H1 (cell line): ENCODE results near the gene PTH1R. TPM values are rescaled to one million over a fixed set of nuclear protein-coding genes. Genes with fewer than 3 reads are reported as not detected.

Source experiments
- CTCF ChIA-PET: fragments of 300-600 bp; sonication (Branson Sonifier 250); formaldehyde crosslinking; loops from one replicate; lab custom pipeline; 2021; ENCODE audit not compliant: partially characterized antibody; lab: Charles Lee
- POLR2A ChIA-PET: fragments of 300-600 bp; sonication (Branson Sonifier 250); formaldehyde crosslinking; loops from one replicate; lab custom pipeline; 2021; ENCODE audit warnings: inconsistent platforms; ENCODE audit not compliant: partially characterized antibody; lab: Charles Lee
- DNase-seq, 2 experiments: peaks; one replicate each; pipeline versions ENCODE4 v3.0.0 to v3.0.0-alpha.2; 2010 to 2022; ENCODE audit warnings: low spot score in 2 of 2, low read depth in 1 of 2, mixed read lengths in 1 of 2
- FAIRE-seq: peaks from 2 replicates; lab custom pipeline; 2011; peaks lifted over from hg19 to GRCh38; lab: Jason Lieb, UNC
- H2AFZ ChIP-seq: 2 replicates; pipeline ENCODE4 v1.8.1; 2012; ENCODE audit warnings: low read length, inconsistent platforms
- H2AK5ac ChIP-seq: 2 replicates; pipeline ENCODE4 v1.6.1; 2013; ENCODE audit warnings: low read depth, low read length
- H2BK120ac ChIP-seq: replicated peaks from 2 replicates; pipeline ENCODE3; 2013; ENCODE audit warnings: low read depth, low read length, inconsistent platforms
- H2BK12ac ChIP-seq: 2 replicates; pipeline ENCODE4 v1.6.1; 2013; ENCODE audit warnings: low read depth, low read length
- H2BK15ac ChIP-seq: 2 replicates; pipeline ENCODE4 v1.6.1; 2013; ENCODE audit warnings: low read length
- H2BK20ac ChIP-seq: 2 replicates; pipeline ENCODE4 v1.6.1; 2013; ENCODE audit warnings: low read length
- H2BK5ac ChIP-seq: 2 replicates; pipeline ENCODE4 v1.6.1; 2013; ENCODE audit warnings: low read depth, low read length
- H3K14ac ChIP-seq: 2 replicates; pipeline ENCODE4 v1.6.1; 2013; ENCODE audit warnings: inconsistent platforms; ENCODE audit not compliant: insufficient read length
- H3K18ac ChIP-seq: 2 replicates; pipeline ENCODE4 v1.6.1; 2013; ENCODE audit warnings: low read length; ENCODE audit errors: extremely low read depth
- H3K23ac ChIP-seq: 2 replicates; pipeline ENCODE4 v1.6.1; 2013; ENCODE audit warnings: inconsistent platforms; ENCODE audit not compliant: insufficient read length
- H3K23me2 ChIP-seq: 2 replicates; pipeline ENCODE4 v1.6.1; 2013; ENCODE audit warnings: low read depth, low read length
- H3K27ac ChIP-seq: 2 replicates; pipeline ENCODE4 v1.6.1; 2011; ENCODE audit warnings: low read depth, low read length, inconsistent platforms
- H3K27me3 ChIP-seq, 4 experiments: replicated peaks in 1 of 4; 1 replicate in 1 of 4; 2 replicates in 3 of 4; pipeline versions ENCODE4 v1.6.1 to v1.8.1; 2011 to 2013; ENCODE audit warnings: low read length in 3 of 4, mild to moderate bottlenecking in 3 of 4, inconsistent platforms in 2 of 4, mixed read lengths in 2 of 4, moderate library complexity in 1 of 4; ENCODE audit not compliant: control insufficient read depth in 3 of 4, insufficient read depth in 3 of 4; ENCODE audit errors: extremely low read depth in 1 of 4
- H3K36me3 ChIP-seq, 4 experiments: 2 replicates each; pipeline versions ENCODE4 v1.6.1 to v1.8.1; 2011 to 2013; ENCODE audit warnings: mild to moderate bottlenecking in 4 of 4, low read length in 3 of 4, moderate library complexity in 2 of 4, control low read depth in 1 of 4, inconsistent platforms in 1 of 4; ENCODE audit not compliant: insufficient read depth in 4 of 4, control insufficient read depth in 2 of 4
- H3K4ac ChIP-seq: replicated peaks from 2 replicates; pipeline ENCODE3; 2013; ENCODE audit warnings: low read length, low read depth, mixed read lengths, inconsistent platforms; ENCODE audit not compliant: insufficient read length
- H3K4me1 ChIP-seq, 4 experiments: replicated peaks in 1 of 4; 1 replicate in 1 of 4; 2 replicates in 3 of 4; pipeline versions ENCODE4 v1.6.1 to v1.8.1; 2011 to 2013; ENCODE audit warnings: low read length in 3 of 4, inconsistent platforms in 2 of 4, mixed read lengths in 1 of 4; ENCODE audit not compliant: insufficient read depth in 4 of 4, control insufficient read depth in 3 of 4
- H3K4me2 ChIP-seq, 2 experiments: 2 replicates each; pipeline versions ENCODE4 v1.6.1 to v1.8.1; 2011 to 2013; ENCODE audit warnings: low read depth in 2 of 2, low read length in 2 of 2, control low read depth in 1 of 2, inconsistent platforms in 1 of 2, mild to moderate bottlenecking in 1 of 2; ENCODE audit not compliant: insufficient read depth in 1 of 2
- H3K4me3 ChIP-seq, 4 experiments: fragments of 200-600, 300-600 bp in 1 of 4; sonication (generic), shearing (Covaris generic), sonication (Bioruptor Twin) in 1 of 4; 2 replicates each; pipeline versions ENCODE4 v1.5.1 to v1.8.1; 2011 to 2016; ENCODE audit warnings: low read length in 4 of 4, low read depth in 3 of 4, control low read depth in 2 of 4, inconsistent platforms in 2 of 4, mild to moderate bottlenecking in 2 of 4, mixed read lengths in 1 of 4, moderate library complexity in 1 of 4; ENCODE audit not compliant: insufficient read depth in 2 of 4; ENCODE audit errors: extremely low read depth in 1 of 4
- H3K56ac ChIP-seq: replicated peaks from 2 replicates; pipeline ENCODE3; 2013; ENCODE audit warnings: low read depth, mild to moderate bottlenecking, mixed read lengths, low read length, inconsistent platforms; ENCODE audit not compliant: insufficient read length
- H3K79me1 ChIP-seq: 2 replicates; pipeline ENCODE4 v1.6.1; 2013; ENCODE audit warnings: low read depth, low read length, control low read depth
- H3K79me2 ChIP-seq, 2 experiments: 2 replicates each; pipeline versions ENCODE4 v1.6.1 to v1.8.1; 2012 to 2013; ENCODE audit warnings: low read length in 2 of 2, mild to moderate bottlenecking in 2 of 2, inconsistent platforms in 1 of 2; ENCODE audit not compliant: insufficient read depth in 2 of 2, control insufficient read depth in 1 of 2
- H3K9ac ChIP-seq, 4 experiments: replicated peaks in 1 of 4; 1 replicate in 1 of 4; 2 replicates in 3 of 4; pipeline versions ENCODE4 v1.6.1 to v1.8.1; 2011 to 2013; ENCODE audit warnings: low read depth in 3 of 4, low read length in 3 of 4, control low read depth in 2 of 4, mild to moderate bottlenecking in 2 of 4, moderate library complexity in 2 of 4, inconsistent platforms in 1 of 4; ENCODE audit errors: extremely low read depth in 1 of 4
- H3K9me3 ChIP-seq, 2 experiments: 2 replicates each; pipeline versions ENCODE4 v1.6.1 to v1.8.1; 2012 to 2013; ENCODE audit warnings: mild to moderate bottlenecking in 2 of 2, moderate library complexity in 2 of 2, control low read depth in 1 of 2, inconsistent platforms in 1 of 2, low read depth in 1 of 2, low read length in 1 of 2, mixed read lengths in 1 of 2; ENCODE audit not compliant: insufficient read depth in 2 of 2
- H4K20me1 ChIP-seq, 2 experiments: replicated peaks in 1 of 2; 2 replicates each; pipeline versions ENCODE3 to v1.8.1; 2011 to 2013; ENCODE audit warnings: inconsistent platforms in 2 of 2, low read length in 2 of 2, mild to moderate bottlenecking in 1 of 2; ENCODE audit not compliant: insufficient read depth in 2 of 2, control insufficient read depth in 1 of 2
- H4K5ac ChIP-seq: 2 replicates; pipeline ENCODE4 v1.6.1; 2013; ENCODE audit warnings: low read length, low read depth, mixed read lengths, inconsistent platforms; ENCODE audit not compliant: insufficient read length
- H4K8ac ChIP-seq: 2 replicates; pipeline ENCODE4 v1.8.0; 2013; ENCODE audit warnings: mild to moderate bottlenecking, moderate library complexity, low read length, inconsistent platforms; ENCODE audit not compliant: insufficient read depth; ENCODE audit errors: extremely low read depth
- H4K91ac ChIP-seq: replicated peaks from 2 replicates; pipeline ENCODE3; 2013; ENCODE audit warnings: low read length, mixed read lengths, inconsistent platforms; ENCODE audit not compliant: insufficient read length
- ASH2L ChIP-seq: fragments of 200-600, 300-600 bp; sonication (generic); IDR thresholded peaks from one replicate; pipeline ENCODE4 v1.7.1; 2017; ENCODE audit warnings: low read length
- CEBPB ChIP-seq: IDR thresholded peaks from 2 replicates; pipeline ENCODE4 v1.6.1; 2012; ENCODE audit warnings: low read depth, low read length
- GTF2F1 ChIP-seq: IDR thresholded peaks from 2 replicates; pipeline ENCODE4 v1.6.1; 2012; ENCODE audit warnings: low read depth, low read length, improper control_type of control experiment, borderline replicate concordance
- HDAC6 ChIP-seq: IDR thresholded peaks from one replicate; pipeline ENCODE4 v1.7.1; 2012; ENCODE audit warnings: low read depth, mild to moderate bottlenecking, inconsistent platforms, low read length, moderate library complexity
- PHF8 ChIP-seq: fragments of 200-600 bp; sonication (generic); conservative IDR thresholded peaks from 2 replicates; pipeline ENCODE4 v1.7.1; 2012; ENCODE audit warnings: low read depth, mild to moderate bottlenecking, inconsistent platforms, low read length, moderate library complexity
- POLR2AphosphoS5 ChIP-seq: IDR thresholded peaks from 2 replicates; pipeline ENCODE4 v1.6.1; 2011; ENCODE audit warnings: low read depth, low read length
- RBBP5 ChIP-seq: IDR thresholded peaks from 2 replicates; pipeline ENCODE4 v1.7.1; 2012; ENCODE audit warnings: low read depth, mild to moderate bottlenecking, inconsistent platforms, low read length, moderate library complexity, borderline replicate concordance
- TAF1 ChIP-seq: IDR thresholded peaks from 2 replicates; pipeline ENCODE4 v1.6.1; 2011; ENCODE audit warnings: mild to moderate bottlenecking, low read depth, low read length
- TCF12 ChIP-seq: IDR thresholded peaks from 2 replicates; pipeline ENCODE4 v1.6.1; 2011; ENCODE audit warnings: low read depth, mild to moderate bottlenecking, low read length
- USF2 ChIP-seq: IDR thresholded peaks from 2 replicates; pipeline ENCODE4 v1.6.1; 2011; ENCODE audit warnings: low read length, improper control_type of control experiment
- WGBS, 2 experiments: shearing (Covaris generic) in 1 of 2; methylation state at CpG; one replicate each; pipeline versions ENCODE4 v1.1.6 to v1.1.7; 2013 to 2015; ENCODE audit warnings: low lambda C conversion rate in 2 of 2, mixed read lengths in 2 of 2, inconsistent platforms in 1 of 2, low coverage in 1 of 2, missing lambda C conversion rate in 1 of 2; ENCODE audit not compliant: insufficient replicate concordance in 2 of 2, insufficient coverage in 1 of 2, insufficient read length in 1 of 2; ENCODE audit errors: extremely low coverage in 1 of 2, missing lambda C conversion rate in 1 of 2; 5-methylcytosine and 5-hydroxymethylcytosine counted together
- polyA plus RNA-seq, 7 experiments: library from polyadenylated mRNA; depleted of rRNA in 3 of 7; stranded (reverse) in 5 of 7; unstranded in 2 of 7; fragments of >200 nt in 5 of 7; fragments of 200-250 nt in 2 of 7; gene quantifications; 1 replicate in 5 of 7; 2 replicates in 1 of 7; 4 replicates in 1 of 7; pipeline versions ENCODE4 v1.2.1 to v1.2.3, GENCODE V29; 2011 to 2013; ENCODE audit warnings: missing spikeins in 2 of 7, mixed read lengths in 2 of 7
- total RNA-seq: library from RNA; stranded (reverse); fragmentation: NEBNext Ultra II Directional; extraction: Animal tissue kit (Norgen Biotek cat#: 25700); gene quantifications from 2 replicates; pipeline ENCODE4 v1.2.1, GENCODE V29; 2021

PTH1R gene
- total and polyA plus RNA-seq, 2 of the 8 experiments (the other 6 are each of a cell fraction or from before 2014, with no cell fraction given): 0.57 to 1.5 TPM

DNA sequence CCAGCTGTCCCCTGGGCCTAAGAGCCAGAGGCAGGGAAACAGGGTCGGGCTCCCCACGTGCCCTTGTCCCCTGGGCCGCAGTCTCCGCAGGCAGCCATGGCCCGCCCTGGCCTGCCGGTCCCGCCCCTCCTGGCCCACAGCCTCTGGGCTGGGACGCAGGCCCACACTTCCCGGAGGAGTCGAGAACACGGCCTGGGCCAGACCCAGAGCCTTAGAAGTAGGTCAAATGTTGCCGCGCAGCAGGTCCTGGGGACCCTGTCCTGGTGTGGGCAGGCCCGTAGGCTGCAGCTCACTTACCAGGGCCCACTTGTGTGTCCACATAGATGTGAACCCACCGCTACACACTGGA lies 10.0 kb upstream of the PTH1R start:
- ChIA-PET CTCF (interaction anchor here (0.7 to 4.4 kb wide), 32 partner anchors 9 to 204 kb away, joined by 3 to 88 read pairs (median 6); partner anchors contain the start of genes ALS2CL, PTH1R and TMIE), POLR2A (interaction anchor here (1.2 kb wide), 1 partner anchor 28 kb away, joined by 3 read pairs; no protein-coding TSS in a partner anchor)
- Histone ChIP-seq H3K18ac (no peak overlapping the region), H4K8ac (no peak overlapping the region; the same call in 1 of the 2 replicates), H3K4me1 (no peaks in the 10 kb centered on the region; a peak in 2 of 7 replicates), H3K36me3 (no peaks in the 10 kb centered on the region), H2BK20ac (no peak overlapping the region), H3K14ac (no peak overlapping the region), H3K79me1 (no peaks in the 10 kb centered on the region), H3K56ac (no peak overlapping the region), H4K91ac (no peak overlapping the region), H2BK12ac (no peak overlapping the region), H2BK120ac (no peak overlapping the region), H3K9me3 (no peaks in the 10 kb centered on the region), H4K20me1 (no peaks in the 10 kb centered on the region), H3K27ac (no peak overlapping the region), H3K27me3 (peaks cover 0 to 7% (median 2%) of the 10 kb centered on the region in 4 experiments; a peak in 3 of 7 replicates), H2BK5ac (no peak overlapping the region), H2AFZ (no peak overlapping the region), H4K5ac (no peak overlapping the region), H2AK5ac (no peak overlapping the region), H3K23me2 (no peaks in the 10 kb centered on the region), H3K23ac (no peak overlapping the region), H2BK15ac (no peak overlapping the region), H3K9ac (no peak overlapping the region), H3K79me2 (no peaks in the 10 kb centered on the region), H3K4me2 (no peak overlapping the region), H3K4ac (no peak overlapping the region), H3K4me3 (no peak overlapping the region)
- no peak for DNase-seq
- no peak for FAIRE-seq
- no peak for TF ChIP-seq TAF1
- TF ChIP-seq ASH2L: no peak
- TF ChIP-seq GTF2F1: no peak
- no peak for TF ChIP-seq CEBPB
- TF ChIP-seq PHF8: no peak
- no peak for TF ChIP-seq TCF12
- TF ChIP-seq POLR2AphosphoS5: no peak
- no peak for TF ChIP-seq HDAC6
- TF ChIP-seq USF2: no peak
- TF ChIP-seq RBBP5: no peak
- WGBS, 2 experiments: 99% methylated on average over 8 of the region's 15 CpGs; no CpG with 5 or more reads in 1 of the 2 experiments
